Measurements from ENCODE around the gene LIMS2.

The LIMS2 gene

DNA sequence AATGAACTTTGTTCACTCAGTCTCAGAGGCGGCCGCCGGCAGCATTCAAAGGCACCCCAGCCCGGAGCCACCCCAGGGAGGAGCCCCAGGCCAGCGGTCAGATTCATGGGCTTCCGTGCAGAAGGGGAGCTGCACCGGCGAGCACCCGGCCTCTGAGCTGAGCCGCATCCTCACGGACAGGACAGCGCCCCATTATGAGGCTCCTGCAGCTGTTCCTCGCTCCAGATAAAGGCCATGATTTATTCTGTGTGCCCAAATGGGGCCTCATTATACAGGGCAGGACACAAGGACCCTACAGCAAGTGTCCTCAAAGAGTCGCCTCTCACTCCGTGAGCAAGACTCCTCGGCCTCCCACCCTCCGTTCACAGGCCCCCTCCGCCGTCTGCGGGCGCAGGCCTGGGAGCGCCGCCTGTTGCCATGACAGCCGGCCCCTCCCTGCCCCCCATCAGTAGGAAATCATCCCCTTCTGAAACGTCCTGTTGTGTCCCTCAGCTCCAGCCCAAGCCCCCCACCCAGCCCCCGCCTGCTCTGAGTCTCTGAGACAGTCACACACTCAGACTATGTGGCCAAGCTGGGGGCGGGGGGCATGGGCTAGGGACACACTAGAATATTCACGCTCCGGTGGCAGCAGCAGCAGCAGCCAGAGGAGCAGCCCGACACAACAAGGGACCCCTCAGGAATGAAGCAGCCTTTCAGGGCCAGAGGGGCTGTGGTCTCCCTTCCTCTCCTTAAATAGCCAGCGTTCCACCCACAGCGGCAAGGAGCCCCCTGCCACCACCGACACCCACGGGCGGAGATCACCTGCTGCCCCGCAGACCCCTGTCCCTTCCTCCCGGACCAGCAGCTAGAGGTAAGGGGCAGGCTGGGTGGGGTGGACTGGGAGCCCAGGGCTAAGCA, 29.7 kb downstream of the LIMS2 start, which contains the start of gene GPR17 (continued):
- TF ChIP-seq OSR1 (CRISPR knock-in tag; IDR thresholded peaks at IDR 0.05) = no peak
- TF ChIP-seq ESRRG (CRISPR knock-in tag; IDR thresholded peaks at IDR 0.05) = no peak
- TF ChIP-seq, protein P1, sequence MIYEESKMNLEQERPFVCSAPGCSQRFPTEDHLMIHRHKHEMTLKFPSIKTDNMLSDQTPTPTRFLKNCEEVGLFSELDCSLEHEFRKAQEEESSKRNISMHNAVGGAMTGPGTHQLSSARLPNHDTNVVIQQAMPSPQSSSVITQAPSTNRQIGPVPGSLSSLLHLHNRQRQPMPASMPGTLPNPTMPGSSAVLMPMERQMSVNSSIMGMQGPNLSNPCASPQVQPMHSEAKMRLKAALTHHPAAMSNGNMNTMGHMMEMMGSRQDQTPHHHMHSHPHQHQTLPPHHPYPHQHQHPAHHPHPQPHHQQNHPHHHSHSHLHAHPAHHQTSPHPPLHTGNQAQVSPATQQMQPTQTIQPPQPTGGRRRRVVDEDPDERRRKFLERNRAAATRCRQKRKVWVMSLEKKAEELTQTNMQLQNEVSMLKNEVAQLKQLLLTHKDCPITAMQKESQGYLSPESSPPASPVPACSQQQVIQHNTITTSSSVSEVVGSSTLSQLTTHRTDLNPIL (CRISPR knock-in tag; IDR thresholded peaks at IDR 0.05; ENCODE audit: low read depth) = no peak
- TF ChIP-seq CSRNP3 (CRISPR knock-in tag; IDR thresholded peaks at IDR 0.05) = no peak
- no peak for TF ChIP-seq GLIS3 (CRISPR knock-in tag; IDR thresholded peaks at IDR 0.05)
- TF ChIP-seq BACH2 (CRISPR knock-in tag; IDR thresholded peaks at IDR 0.05; ENCODE audit: borderline replicate concordance) = no peak
- no peak for TF ChIP-seq ARNTL (CRISPR knock-in tag; IDR thresholded peaks at IDR 0.05; ENCODE audit: borderline replicate concordance, low read depth)

DNA sequence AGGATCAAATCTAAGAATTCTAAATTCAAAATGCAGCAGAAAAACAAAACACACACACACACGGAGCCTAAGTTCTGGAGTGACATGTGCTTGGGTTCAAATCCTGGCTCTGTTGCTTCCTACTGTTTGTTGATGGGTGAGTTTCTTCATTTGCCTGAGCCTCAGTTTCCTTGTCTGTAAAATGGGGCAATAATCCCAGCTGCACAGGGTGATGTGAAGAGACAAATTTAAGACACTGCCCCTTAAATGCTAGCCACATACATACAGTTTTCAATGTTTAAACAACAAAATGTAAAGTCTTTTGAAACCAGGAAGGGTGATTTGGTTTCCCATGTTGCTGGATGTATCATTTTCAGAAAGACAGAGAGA, 30.3 kb downstream of the LIMS2 start:
- ATAC-seq = no peak
- TF ChIP-seq ARNTL (CRISPR knock-in tag; IDR thresholded peaks at IDR 0.05; ENCODE audit: borderline replicate concordance, low read depth) = no peak
- no peak for TF ChIP-seq RARB (CRISPR knock-in tag; IDR thresholded peaks at IDR 0.05)

DNA sequence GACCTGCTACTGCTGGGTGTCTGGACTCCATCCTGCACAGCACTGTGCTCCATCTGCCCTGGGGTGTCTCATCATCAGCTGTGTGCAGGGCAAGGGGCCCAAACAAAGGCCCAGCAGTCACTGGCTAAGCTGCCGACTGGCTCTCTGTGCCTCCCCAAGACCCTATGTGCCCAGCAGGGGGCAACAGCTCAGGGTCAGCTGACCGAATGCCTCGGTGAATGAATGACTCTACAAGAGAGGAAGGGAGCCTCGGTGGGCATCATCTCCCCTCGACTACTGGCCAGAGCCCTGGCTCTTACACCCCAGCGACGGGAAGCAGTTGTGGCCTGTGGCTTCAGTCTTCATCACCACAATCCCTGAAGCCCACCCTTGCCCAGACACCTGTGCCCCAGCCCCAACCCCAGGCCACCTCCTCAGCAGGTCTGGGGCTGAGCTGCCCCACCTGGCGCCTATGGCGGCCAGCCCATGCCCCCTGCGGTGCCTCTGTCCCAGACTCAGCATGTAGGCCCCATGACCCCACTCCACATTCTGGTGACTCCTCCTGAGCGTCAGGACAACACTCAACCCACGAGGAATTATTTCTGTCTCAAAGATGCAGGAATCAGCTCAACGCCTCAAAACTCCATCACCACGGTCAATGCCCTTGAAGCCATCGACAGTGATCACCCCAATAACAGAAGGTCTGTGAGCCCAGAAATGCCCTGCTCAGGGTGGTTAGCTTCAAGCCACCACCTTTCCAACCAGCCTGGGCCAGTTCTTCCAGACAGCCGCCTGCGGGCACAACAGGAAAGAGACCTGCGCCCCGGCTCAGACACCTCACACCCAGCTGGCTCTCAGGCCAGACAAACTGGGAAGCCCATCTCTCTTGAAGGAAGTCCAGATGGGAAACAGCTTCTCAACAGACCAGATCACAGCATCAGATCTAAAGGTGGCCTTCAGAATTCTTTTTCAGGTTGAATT, 31.0 kb downstream of the LIMS2 start:
- no peak for TF ChIP-seq TCF4 (CRISPR knock-in tag; IDR thresholded peaks at IDR 0.05; ENCODE audit: borderline replicate concordance)
- no peak for TF ChIP-seq ZC3H10 (CRISPR knock-in tag; IDR thresholded peaks at IDR 0.05)
- TF ChIP-seq GLIS3 (CRISPR knock-in tag; IDR thresholded peaks at IDR 0.05) = no peak
- no peak for TF ChIP-seq PPARA (CRISPR knock-in tag; IDR thresholded peaks at IDR 0.05; ENCODE audit: borderline replicate concordance)
- no peak for TF ChIP-seq CSDC2 (CRISPR knock-in tag; IDR thresholded peaks at IDR 0.05)
- TF ChIP-seq ARNTL (CRISPR knock-in tag; IDR thresholded peaks at IDR 0.05; ENCODE audit: borderline replicate concordance, low read depth) = no peak
- TF ChIP-seq ESRRG (CRISPR knock-in tag; IDR thresholded peaks at IDR 0.05) = no peak
- no peak for TF ChIP-seq PATZ1 (CRISPR knock-in tag; IDR thresholded peaks at IDR 0.05; ENCODE audit: borderline replicate concordance)
- no peak for TF ChIP-seq CSRNP3 (CRISPR knock-in tag; IDR thresholded peaks at IDR 0.05)
- TF ChIP-seq, protein P2, sequence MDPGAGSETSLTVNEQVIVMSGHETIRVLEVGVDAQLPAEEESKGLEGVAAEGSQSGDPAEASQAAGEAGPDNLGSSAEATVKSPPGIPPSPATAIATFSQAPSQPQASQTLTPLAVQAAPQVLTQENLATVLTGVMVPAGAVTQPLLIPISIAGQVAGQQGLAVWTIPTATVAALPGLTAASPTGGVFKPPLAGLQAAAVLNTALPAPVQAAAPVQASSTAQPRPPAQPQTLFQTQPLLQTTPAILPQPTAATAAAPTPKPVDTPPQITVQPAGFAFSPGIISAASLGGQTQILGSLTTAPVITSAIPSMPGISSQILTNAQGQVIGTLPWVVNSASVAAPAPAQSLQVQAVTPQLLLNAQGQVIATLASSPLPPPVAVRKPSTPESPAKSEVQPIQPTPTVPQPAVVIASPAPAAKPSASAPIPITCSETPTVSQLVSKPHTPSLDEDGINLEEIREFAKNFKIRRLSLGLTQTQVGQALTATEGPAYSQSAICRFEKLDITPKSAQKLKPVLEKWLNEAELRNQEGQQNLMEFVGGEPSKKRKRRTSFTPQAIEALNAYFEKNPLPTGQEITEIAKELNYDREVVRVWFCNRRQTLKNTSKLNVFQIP (CRISPR knock-in tag; IDR thresholded peaks at IDR 0.05; ENCODE audit: borderline replicate concordance, low read depth) = no peak
- no peak for TF ChIP-seq ZNF70 (CRISPR knock-in tag; IDR thresholded peaks at IDR 0.05)
- ATAC-seq = no peak

- no peak for ATAC-seq
- TF ChIP-seq, protein P1 (CRISPR knock-in tag; IDR thresholded peaks at IDR 0.05; ENCODE audit: low read depth) = no peak
- no peak for TF ChIP-seq OSR1 (CRISPR knock-in tag; IDR thresholded peaks at IDR 0.05)
- no peak for TF ChIP-seq CSRNP3 (CRISPR knock-in tag; IDR thresholded peaks at IDR 0.05)
- TF ChIP-seq, protein P2 (CRISPR knock-in tag; IDR thresholded peaks at IDR 0.05; ENCODE audit: borderline replicate concordance, low read depth) = no peak
- TF ChIP-seq CSDC2 (CRISPR knock-in tag; IDR thresholded peaks at IDR 0.05) = no peak
- TF ChIP-seq ZNF8 (CRISPR knock-in tag; IDR thresholded peaks at IDR 0.05) = no peak
- TF ChIP-seq PPARA (CRISPR knock-in tag; IDR thresholded peaks at IDR 0.05; ENCODE audit: borderline replicate concordance) = no peak
- TF ChIP-seq TOX (CRISPR knock-in tag; IDR thresholded peaks at IDR 0.05; ENCODE audit: borderline replicate concordance) = no peak
These were observed 31.8 kb downstream of the LIMS2 start for GRCh38 chr2:127643439-127644065.
